GM18951 (cell line): ENCODE measurements around the gene EI24.
A peak's percentile ranks its signal among the peaks of the same experiment; 100 is the strongest.
"Not testable (repeated sequence)": the region's sequence is repeated elsewhere in the genome, so short reads cannot be mapped to it uniquely, and the experiment has no call there.

Source experiments
- POLR2A ChIP-seq: IDR thresholded peaks from 4 replicates; pipeline ENCODE4 v1.6.1; 2011; ENCODE audit warnings: mild to moderate bottlenecking; ENCODE audit not compliant: insufficient read length, insufficient read depth; ENCODE audit errors: extremely low read depth
- in situ Hi-C: fragments of 300-500 bp; cut with MboI; formaldehyde crosslinking; loops from one replicate; pipeline ENCODE4 v1.12.0; 2022; ENCODE audit warnings: low sequenced_read_pairs, mixed read lengths, inconsistent platforms; ENCODE audit not compliant: unreplicated experiment

Gene EI24

GRCh38 chr11:125568970-125569914 lies at the start of gene EI24:
EI24 (plus strand) TSS chr11:125569477; CDS start chr11:125572528, 3,051 bp downstream.
- in situ Hi-C loops, result no loop called here
- peak; percentile 97 for TF ChIP-seq POLR2A

DNA sequence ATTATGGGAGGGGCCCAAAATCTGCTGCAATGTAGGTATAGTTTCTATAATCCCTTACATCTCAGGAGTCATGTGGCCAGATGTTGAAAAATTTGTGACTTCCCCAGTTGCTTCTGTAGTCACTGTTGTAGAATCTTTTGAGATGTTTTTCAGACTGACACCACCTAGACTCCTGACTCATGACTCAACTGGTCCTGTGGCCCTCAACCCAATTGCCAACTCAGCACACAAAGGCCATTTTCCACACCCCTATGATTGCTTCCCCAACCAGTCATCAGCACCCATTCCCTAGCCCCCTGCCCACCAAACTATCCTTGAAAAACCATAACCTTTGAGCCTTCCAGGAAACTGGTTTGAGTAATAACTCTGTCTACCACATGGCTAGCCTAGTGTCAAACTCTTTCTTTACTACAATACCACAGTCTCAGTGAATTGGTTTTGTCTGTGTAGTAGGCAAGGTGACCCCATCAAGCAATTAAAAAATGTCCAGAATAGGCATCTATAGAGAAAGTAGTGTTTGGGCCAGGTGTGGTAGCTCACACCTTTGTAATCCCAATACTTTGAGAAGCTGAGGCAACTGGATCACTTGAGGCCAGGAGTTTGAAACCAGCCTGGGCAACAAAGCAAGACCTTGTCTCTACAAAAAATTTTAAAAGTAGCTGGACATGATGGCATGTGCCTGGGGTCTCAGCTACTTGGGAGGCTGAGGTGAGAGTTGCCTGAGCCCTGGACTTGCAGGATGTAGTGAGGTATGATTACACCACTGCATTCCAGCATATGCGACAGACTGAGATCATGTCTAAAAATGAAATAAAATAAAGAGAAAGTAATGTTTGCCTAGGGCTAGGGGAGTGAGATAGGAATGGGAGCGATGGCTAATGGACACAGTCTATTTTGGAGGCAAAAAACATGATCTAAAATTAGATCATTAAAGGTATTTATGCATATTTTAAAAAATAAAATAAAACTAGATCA lies 49.1 kb upstream of the EI24 start:
- TF ChIP-seq POLR2A, result no peak
- in situ Hi-C loops, result no loop called here

DNA sequence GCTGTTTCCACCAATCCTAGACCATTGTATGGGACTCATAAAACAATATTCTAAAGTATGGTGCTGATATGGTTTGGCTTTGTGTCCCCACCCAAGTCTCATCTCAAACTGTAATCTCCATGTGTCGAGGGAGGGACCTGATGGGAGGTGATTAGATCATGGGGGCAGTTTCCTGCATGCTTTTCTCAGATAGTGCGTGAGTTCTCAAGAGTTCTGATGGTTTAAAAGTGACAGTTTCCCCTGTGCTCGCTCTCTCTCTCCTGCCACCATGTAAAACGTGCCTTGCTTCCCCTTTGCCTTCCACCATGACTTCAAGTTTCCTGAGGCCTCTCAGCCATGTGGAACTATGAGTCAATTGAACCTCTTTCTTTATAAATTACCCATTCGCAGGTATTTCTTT lies 44.0 kb upstream of the EI24 start:
- in situ Hi-C loops, result no loop called here
- no peak for TF ChIP-seq POLR2A

GRCh38 chr11:125532668-125533067 lies 36.6 kb upstream of the EI24 start:
- TF ChIP-seq POLR2A, result no peak
- in situ Hi-C loops, result no loop called here

- in situ Hi-C loops, result no loop called here
- TF ChIP-seq POLR2A, result no peak
Observed at GRCh38 chr11:125535585-125535984, 33.7 kb upstream of the EI24 start.

GRCh38 chr11:125536834-125537233 lies 32.4 kb upstream of the EI24 start:
- in situ Hi-C loops, result not testable (repeated sequence)

- no peak for TF ChIP-seq POLR2A
- in situ Hi-C loops, result no loop called here
Observed at GRCh38 chr11:125542709-125543108, 26.6 kb upstream of the EI24 start.

GRCh38 chr11:125550780-125551179 lies 18.5 kb upstream of the EI24 start:
- no peak for TF ChIP-seq POLR2A
- in situ Hi-C loops, result no loop called here

- in situ Hi-C loops, result no loop called here
- no peak for TF ChIP-seq POLR2A
Observed at GRCh38 chr11:125551835-125552342, 17.4 kb upstream of the EI24 start.

- in situ Hi-C loops, result no loop called here
Observed at GRCh38 chr11:125552927-125553326, 16.4 kb upstream of the EI24 start.

DNA sequence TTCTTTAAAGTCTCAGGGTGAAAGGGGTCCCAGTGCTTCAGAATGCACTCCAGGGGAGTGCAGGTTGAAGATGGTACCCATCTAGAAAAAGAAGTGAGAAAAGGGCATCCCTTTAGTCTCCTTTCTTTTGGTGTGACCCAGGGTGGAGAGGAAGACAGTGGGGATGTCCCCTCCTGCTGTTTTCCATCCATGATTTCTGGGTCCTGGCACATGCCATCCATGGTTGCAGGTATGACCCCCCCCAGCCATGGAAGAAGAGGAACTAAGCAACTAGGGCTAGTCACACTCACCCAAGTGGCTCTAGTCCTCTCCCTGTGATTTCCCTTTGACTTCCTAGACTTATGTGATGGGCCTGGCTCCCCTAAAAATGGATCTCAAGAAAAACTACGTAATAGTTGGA lies 15.9 kb upstream of the EI24 start:
- no peak for TF ChIP-seq POLR2A
- in situ Hi-C loops, result no loop called here

More at GRCh38 chr11:125552927-125553326, 16.4 kb upstream of the EI24 start:
- no peak for TF ChIP-seq POLR2A

DNA sequence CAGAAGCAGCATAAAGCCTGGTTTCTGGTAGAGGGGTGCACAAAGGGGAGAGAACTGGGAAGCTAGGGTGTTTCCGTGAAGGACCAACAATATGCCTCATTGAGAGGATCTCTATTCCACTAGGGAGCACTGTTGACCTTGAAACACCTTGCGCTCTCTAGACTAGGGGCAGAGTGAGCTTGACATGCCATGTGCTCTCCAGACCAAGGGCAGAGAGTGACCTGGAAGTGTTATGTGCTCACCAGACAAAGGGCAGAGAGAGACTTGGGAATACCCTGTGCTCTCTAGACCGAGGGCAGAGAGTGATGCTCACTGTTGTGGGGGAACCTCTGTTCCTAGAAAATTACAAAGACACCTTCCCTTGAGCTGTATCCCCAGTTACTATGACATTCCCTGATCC lies 15.2 kb upstream of the EI24 start:
- no peak for TF ChIP-seq POLR2A
- in situ Hi-C loops, result no loop called here

DNA sequence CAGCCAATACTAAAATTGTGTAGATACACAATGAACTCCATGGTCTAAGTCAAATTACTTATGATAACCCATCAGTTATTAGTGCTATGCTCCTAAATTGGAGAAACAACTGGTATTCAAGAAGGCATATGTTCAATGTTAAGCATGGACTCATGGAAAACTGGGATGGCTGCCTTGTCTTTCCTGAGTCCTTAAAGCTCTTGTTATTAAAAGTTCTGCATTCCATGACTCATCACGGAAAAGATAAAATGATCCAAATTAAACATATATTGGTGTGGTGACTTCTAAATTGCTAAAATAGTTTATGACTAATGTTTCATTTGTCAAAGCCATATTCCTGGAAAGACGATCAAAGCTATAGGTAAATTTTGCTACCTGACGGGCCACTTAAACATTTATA lies 9.4 kb upstream of the EI24 start:
- in situ Hi-C loops, result no loop called here
- no peak for TF ChIP-seq POLR2A
